Activated CD4-positive, alpha-beta memory T cell treated with anti-CD3 and anti-CD28 coated beads for 36 hours (primary cell): ENCODE measurements around the gene CX3CR1. TPM values are rescaled to one million over a fixed set of nuclear protein-coding genes. Genes with fewer than 3 reads are reported as not detected.

Experiments
- CTCF ChIA-PET: fragments of 350-600 bp; sonication (Branson Sonifier 250); formaldehyde crosslinking; loops from one replicate; lab custom pipeline; 2021; ENCODE audit warnings: antibody characterized with exemption, inconsistent platforms; lab: Charles Lee
- POLR2A ChIA-PET: fragments of 350-600 bp; sonication (Branson Sonifier 250); formaldehyde crosslinking; loops from one replicate; lab custom pipeline; 2021; ENCODE audit warnings: antibody characterized with exemption; lab: Charles Lee
- DNase-seq: peaks from one replicate; pipeline ENCODE4 v3.0.0-alpha.2; 2020
- H3K27ac Mint-ChIP-seq: one replicate; pipeline ENCODE4 v1.8.0; 2021; ENCODE audit warnings: mixed read lengths
- H3K27me3 Mint-ChIP-seq: one replicate; pipeline ENCODE4 v1.8.0; 2021; ENCODE audit warnings: mixed read lengths
- H3K36me3 Mint-ChIP-seq: one replicate; pipeline ENCODE4 v1.8.0; 2021; ENCODE audit warnings: mixed read lengths
- H3K4me1 Mint-ChIP-seq: one replicate; pipeline ENCODE4 v1.8.0; 2021; ENCODE audit warnings: low read depth, mixed read lengths
- H3K4me3 Mint-ChIP-seq: one replicate; pipeline ENCODE4 v1.8.0; 2021; ENCODE audit warnings: mild to moderate bottlenecking, mixed read lengths
- H3K9me3 Mint-ChIP-seq: one replicate; pipeline ENCODE4 v1.8.0; 2021; ENCODE audit warnings: mixed read lengths
- intact Hi-C: fragments of 100-400 bp; cut with micrococcal nuclease; formaldehyde crosslinking; loops from one replicate; pipeline ENCODE4 v1.15.1; 2023
- total RNA-seq, 2 experiments: library from RNA; stranded (reverse); gene quantifications; one replicate each; pipeline ENCODE4 v1.2.3, GENCODE V29; 2021

The CX3CR1 gene
- total RNA-seq, 2 experiments from 2014 or later: 0.07 to 0.21 TPM

DNA sequence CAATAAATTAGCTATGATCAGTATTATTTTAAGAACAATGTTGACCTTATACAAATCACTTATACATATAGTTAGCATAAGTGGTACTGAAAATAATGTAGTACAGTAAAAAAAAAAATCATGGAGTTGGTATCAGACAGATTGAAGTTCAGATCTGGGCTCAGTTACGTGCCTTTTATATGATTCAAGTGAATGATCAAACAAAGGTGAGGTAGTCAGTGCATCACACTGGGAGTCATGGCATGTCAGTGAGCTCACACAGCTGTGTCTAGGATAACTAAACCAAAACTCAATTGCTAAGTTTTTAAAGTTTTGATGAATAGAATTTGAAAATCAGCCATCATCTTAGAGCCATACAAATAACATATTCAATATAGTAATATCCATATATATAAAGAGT lies 38.5 kb upstream of the CX3CR1 start:
- Mint-ChIP-seq H3K4me3 (no peak overlapping the region), H3K27ac (no peak overlapping the region), H3K9me3 (peaks cover 12% of the 10 kb centered on the region), H3K27me3 (peaks cover 6% of the 10 kb centered on the region), H3K4me1 (peaks cover 34% of the 10 kb centered on the region), H3K36me3 (peaks cover 8% of the 10 kb centered on the region)
- ChIA-PET CTCF (interaction anchor here (0.6 to 1.3 kb wide), 5 partner anchors 26 to 129 kb away, joined by 3 to 4 read pairs (median 3); no protein-coding TSS in a partner anchor), POLR2A (no interaction called here)
- intact Hi-C loops: no loop called here
- DNase-seq: no peak

- DNase-seq: no peak
- peaks cover 8% of the 10 kb centered on the region for H3K36me3 Mint-ChIP-seq
- H3K27ac Mint-ChIP-seq: no peak overlapping the region
- peaks cover 28% of the 10 kb centered on the region for H3K4me1 Mint-ChIP-seq
- CTCF ChIA-PET: interaction anchor here (1.3 kb wide), 1 partner anchor 26 kb away, joined by 4 read pairs; no protein-coding TSS in a partner anchor
- peaks cover 6% of the 10 kb centered on the region for H3K27me3 Mint-ChIP-seq
- POLR2A ChIA-PET: no interaction called here
- no peak overlapping the region for H3K4me3 Mint-ChIP-seq
- peaks cover 12% of the 10 kb centered on the region for H3K9me3 Mint-ChIP-seq
- intact Hi-C loops: no loop called here
Measured at GRCh38 chr3:39317571-39318169, 37.8 kb upstream of the CX3CR1 start.

- ChIA-PET CTCF (interaction anchor here (1.2 kb wide), 1 partner anchor 24 kb away, joined by 4 read pairs; no protein-coding TSS in a partner anchor), POLR2A (no interaction called here)
- Mint-ChIP-seq H3K36me3 (peaks cover 8% of the 10 kb centered on the region), H3K4me3 (no peak overlapping the region), H3K27me3 (peaks cover 6% of the 10 kb centered on the region), H3K9me3 (peaks cover 18% of the 10 kb centered on the region), H3K27ac (no peak overlapping the region), H3K4me1 (peaks cover 14% of the 10 kb centered on the region)
- no peak for DNase-seq
- intact Hi-C loops: loop anchor here (1.0 kb wide), 1 partner anchor 10 kb away; no protein-coding TSS in a partner anchor
Measured at GRCh38 chr3:39315420-39315819, 35.6 kb upstream of the CX3CR1 start.

DNA sequence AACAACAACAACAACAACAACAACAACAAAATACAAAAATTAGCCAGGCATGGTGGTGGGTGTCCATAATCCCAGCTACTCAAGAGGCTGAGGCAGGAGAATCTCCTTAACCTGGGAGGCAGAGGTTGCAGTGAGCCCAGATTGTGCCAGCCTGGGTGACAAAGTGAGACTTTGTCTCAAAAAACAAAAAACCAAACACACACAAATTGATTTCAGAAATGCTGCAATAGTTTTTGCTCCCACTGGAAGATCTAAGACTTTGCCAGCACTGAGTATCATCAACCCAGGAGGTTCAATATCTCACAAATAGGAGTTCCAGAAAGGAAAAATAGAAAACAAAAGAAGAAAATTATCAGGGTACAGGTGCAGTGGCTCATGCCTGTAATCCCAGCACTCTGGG lies 33.5 kb upstream of the CX3CR1 start:
- POLR2A ChIA-PET: no interaction called here
- CTCF ChIA-PET: no interaction called here
- DNase-seq: no peak
- Mint-ChIP-seq H3K4me3 (no peak overlapping the region), H3K27me3 (peaks cover 4% of the 10 kb centered on the region), H3K36me3 (peaks cover 8% of the 10 kb centered on the region), H3K9me3 (peaks cover 18% of the 10 kb centered on the region), H3K4me1 (peaks cover 17% of the 10 kb centered on the region), H3K27ac (no peak overlapping the region)
- intact Hi-C loops: no loop called here

- intact Hi-C loops: no loop called here
Measured at GRCh38 chr3:39302178-39302577, 22.3 kb upstream of the CX3CR1 start.

DNA sequence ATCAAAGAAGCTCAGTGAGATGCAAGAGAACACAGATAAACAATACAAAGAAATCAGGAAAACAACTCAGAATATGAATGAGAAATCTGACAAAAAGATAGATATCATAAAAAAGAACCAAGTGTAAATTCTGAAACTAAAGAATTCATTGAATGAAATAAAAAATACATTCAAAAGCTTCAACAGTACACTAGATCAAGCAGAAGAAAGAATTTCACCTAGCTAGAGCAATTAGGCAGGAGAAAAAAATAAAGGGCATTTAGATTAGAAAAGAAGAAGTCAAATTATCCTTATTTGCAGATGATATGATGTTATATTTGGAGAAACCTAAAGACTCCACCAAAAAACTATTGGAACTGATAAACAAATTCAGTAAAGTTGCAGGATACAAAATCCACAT lies 19.4 kb upstream of the CX3CR1 start:
- intact Hi-C loops: no loop called here
- H3K27me3 Mint-ChIP-seq: no peaks in the 10 kb centered on the region
- ChIA-PET CTCF (no interaction called here), POLR2A (no interaction called here)
- no peak for DNase-seq
- no peak overlapping the region for H3K4me3 Mint-ChIP-seq
- peaks cover 40% of the 10 kb centered on the region for H3K9me3 Mint-ChIP-seq
- no peak overlapping the region for H3K27ac Mint-ChIP-seq
- H3K36me3 Mint-ChIP-seq: peaks cover 19% of the 10 kb centered on the region
- H3K4me1 Mint-ChIP-seq: peaks cover 12% of the 10 kb centered on the region

More at GRCh38 chr3:39302178-39302577, 22.3 kb upstream of the CX3CR1 start:
- no peak for DNase-seq
- Mint-ChIP-seq H3K4me3 (no peak overlapping the region), H3K27ac (no peak overlapping the region), H3K9me3 (peaks cover 50% of the 10 kb centered on the region), H3K36me3 (peaks cover 19% of the 10 kb centered on the region), H3K27me3 (peaks cover 4% of the 10 kb centered on the region), H3K4me1 (peaks cover 2% of the 10 kb centered on the region)
- ChIA-PET POLR2A (no interaction called here), CTCF (interaction anchor here (1.2 to 1.5 kb wide), 2 partner anchors 10 to 14 kb away, joined by 3 to 5 read pairs; no protein-coding TSS in a partner anchor)

DNA sequence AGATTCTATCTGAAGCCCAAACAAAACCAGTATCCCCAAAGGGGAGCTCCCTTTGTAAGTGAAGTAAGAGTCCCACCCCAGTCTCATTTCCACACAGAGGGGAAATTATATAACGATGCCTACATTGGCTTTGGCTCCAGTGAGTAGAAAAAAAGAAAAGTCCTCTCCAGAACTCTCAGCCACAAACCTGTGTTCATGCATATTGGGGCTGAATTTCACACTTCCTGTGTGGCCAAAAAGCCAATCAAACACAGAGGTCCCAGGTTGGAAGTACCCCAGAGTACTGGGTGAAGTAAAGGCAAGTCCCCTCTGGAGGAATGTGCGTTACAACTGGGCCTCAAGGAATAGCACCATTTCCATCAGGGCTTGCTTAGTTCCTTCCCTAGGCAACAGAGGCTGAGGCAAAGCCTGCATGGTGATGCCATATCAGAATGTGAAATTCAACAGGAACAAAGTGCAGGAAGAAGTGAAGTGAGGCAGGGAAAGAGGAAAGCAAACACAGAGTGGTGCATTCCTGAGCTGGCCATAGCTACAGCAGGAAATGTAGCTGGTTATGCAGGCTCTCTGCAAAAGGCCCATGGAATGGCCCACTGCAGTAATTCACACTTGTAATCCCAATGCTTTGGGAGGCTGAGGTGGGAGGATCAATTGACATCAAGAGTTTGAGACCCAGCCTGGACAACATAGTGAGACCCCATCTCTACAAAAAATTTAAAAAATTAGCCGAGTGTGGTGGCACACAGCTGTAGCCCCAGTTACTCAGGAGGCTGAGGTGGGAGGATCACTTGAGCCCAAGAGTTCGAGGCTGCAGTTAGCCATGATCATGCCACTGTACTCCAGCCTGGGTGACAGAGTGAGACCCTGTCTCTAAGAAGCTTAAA lies 16.6 kb upstream of the CX3CR1 start:
- ChIA-PET POLR2A (no interaction called here), CTCF (interaction anchor here (0.9 to 12.4 kb wide), 4 partner anchors 8 to 106 kb away, joined by 3 to 587 read pairs (median 81); partner anchors contain the start of gene XIRP1)
- peaks cover 16% of the 10 kb centered on the region for H3K4me1 Mint-ChIP-seq
- no peaks in the 10 kb centered on the region for H3K27me3 Mint-ChIP-seq
- intact Hi-C loops: no loop called here
- DNase-seq: no peak
- no peak overlapping the region for H3K4me3 Mint-ChIP-seq
- peaks cover 24% of the 10 kb centered on the region for H3K9me3 Mint-ChIP-seq
- no peak overlapping the region for H3K27ac Mint-ChIP-seq
- H3K36me3 Mint-ChIP-seq: peaks cover 12% of the 10 kb centered on the region

DNA sequence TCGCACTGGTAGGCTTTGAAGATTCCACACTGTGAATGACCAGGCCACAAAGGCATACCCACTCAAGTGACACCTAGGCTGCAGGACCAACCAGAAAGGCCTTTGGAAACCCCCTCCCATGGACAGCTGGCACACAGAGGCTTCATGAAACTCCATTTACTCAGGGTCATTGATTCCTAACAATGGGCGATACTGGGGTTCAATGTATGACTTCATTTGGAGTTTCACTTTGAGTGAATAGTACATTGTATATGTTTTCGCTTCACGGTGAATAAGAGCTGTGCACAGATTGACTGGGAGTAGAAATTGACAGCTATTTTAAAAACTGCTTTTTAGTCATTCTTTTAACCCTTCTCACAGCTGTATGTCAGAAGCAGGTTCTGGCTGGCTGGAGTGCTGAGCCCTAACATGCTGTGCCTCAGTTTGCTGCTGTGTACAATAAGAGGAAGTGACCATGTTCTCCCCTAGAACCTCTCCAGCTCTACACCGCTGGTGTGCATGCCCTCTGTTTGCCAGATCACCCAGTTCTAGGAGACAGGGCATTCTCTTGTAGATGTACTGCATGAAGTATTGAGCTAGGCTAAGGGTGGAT lies 15.4 kb upstream of the CX3CR1 start:
- Mint-ChIP-seq H3K4me3 (no peak overlapping the region), H3K9me3 (peaks cover 19% of the 10 kb centered on the region), H3K27me3 (no peaks in the 10 kb centered on the region), H3K27ac (no peak overlapping the region), H3K36me3 (peaks cover 8% of the 10 kb centered on the region), H3K4me1 (peaks cover 21% of the 10 kb centered on the region)
- peak; percentile 21 for DNase-seq
- CTCF ChIA-PET: interaction anchor here (0.8 to 12.4 kb wide), 6 partner anchors 37 to 169 kb away, joined by 3 to 587 read pairs (median 4); partner anchors contain the start of gene XIRP1
- POLR2A ChIA-PET: no interaction called here
- intact Hi-C loops: loop anchor here (1.0 kb wide), 1 partner anchor 33 kb away; no protein-coding TSS in a partner anchor

- H3K27me3 Mint-ChIP-seq: no peaks in the 10 kb centered on the region
- peaks cover 13% of the 10 kb centered on the region for H3K9me3 Mint-ChIP-seq
- peaks cover 3% of the 10 kb centered on the region for H3K36me3 Mint-ChIP-seq
- POLR2A ChIA-PET: no interaction called here
- CTCF ChIA-PET: interaction anchor here (0.8 to 12.4 kb wide), 5 partner anchors 37 to 168 kb away, joined by 3 to 587 read pairs (median 5); partner anchors contain the start of gene XIRP1
- no peak overlapping the region for H3K27ac Mint-ChIP-seq
- H3K4me3 Mint-ChIP-seq: no peak overlapping the region
- H3K4me1 Mint-ChIP-seq: peaks cover 26% of the 10 kb centered on the region
- intact Hi-C loops: loop anchor here (1.0 kb wide), 1 partner anchor 34 kb away; no protein-coding TSS in a partner anchor
- no peak for DNase-seq
Measured at GRCh38 chr3:39294446-39295183, 14.8 kb upstream of the CX3CR1 start.

GRCh38 chr3:39292961-39293360 lies 13.1 kb upstream of the CX3CR1 start:
- H3K4me1 Mint-ChIP-seq: peaks cover 28% of the 10 kb centered on the region
- DNase-seq: no peak

GRCh38 chr3:39291903-39292329 lies 12.1 kb upstream of the CX3CR1 start:
- H3K36me3 Mint-ChIP-seq: no peaks in the 10 kb centered on the region
- H3K4me3 Mint-ChIP-seq: no peak overlapping the region
- CTCF ChIA-PET: interaction anchor here (0.7 to 12.4 kb wide), 69 partner anchors 10 to 795 kb away, joined by 3 to 587 read pairs (median 5); partner anchors contain the start of genes CX3CR1, EXOG, GORASP1 and RPSA
- intact Hi-C loops: loop anchor here (1.0 kb wide), 2 partner anchors 86 to 166 kb away; no protein-coding TSS in a partner anchor
- H3K9me3 Mint-ChIP-seq: no peaks in the 10 kb centered on the region
- no peak overlapping the region for H3K27ac Mint-ChIP-seq
- no peaks in the 10 kb centered on the region for H3K27me3 Mint-ChIP-seq
- DNase-seq: peak; percentile 84
- H3K4me1 Mint-ChIP-seq: peaks cover 28% of the 10 kb centered on the region
- POLR2A ChIA-PET: interaction anchor here (1.0 to 1.5 kb wide), 2 partner anchors 115 to 155 kb away, joined by 3 to 6 read pairs; partner anchors contain the start of gene RPSA

More at GRCh38 chr3:39292961-39293360, 13.1 kb upstream of the CX3CR1 start:
- CTCF ChIA-PET: interaction anchor here (1.0 to 12.4 kb wide), 29 partner anchors 9 to 210 kb away, joined by 3 to 587 read pairs (median 11); partner anchors contain the start of genes CX3CR1, GORASP1, RPSA and TTC21A
- intact Hi-C loops: loop anchor here (1.0 kb wide), 2 partner anchors 85 to 167 kb away; no protein-coding TSS in a partner anchor
- POLR2A ChIA-PET: interaction anchor here (0.6 to 1.5 kb wide), 2 partner anchors 156 to 206 kb away, joined by 3 read pairs; no protein-coding TSS in a partner anchor
- Mint-ChIP-seq H3K27me3 (no peaks in the 10 kb centered on the region), H3K9me3 (no peaks in the 10 kb centered on the region), H3K36me3 (no peaks in the 10 kb centered on the region), H3K4me3 (no peak overlapping the region), H3K27ac (no peak overlapping the region)
